SJCRH30 (cell line): ENCODE measurements around the gene PTPRZ1. TPM values are rescaled to one million over a fixed set of nuclear protein-coding genes. Genes with fewer than 3 reads are reported as not detected.
A peak's percentile ranks its signal among the peaks of the same experiment; 100 is the strongest.

Experiments used
- DNase-seq, 2 experiments: peaks; one replicate each; pipeline ENCODE4 v3.0.0-alpha.2; 2015 to 2020
- H3K27ac ChIP-seq: fragments of 250-450 bp; sonication (Bioruptor Pico); 2 replicates; pipeline ENCODE4 v1.5.1; 2020; ENCODE audit warnings: mild to moderate bottlenecking, moderate library complexity
- H3K27me3 ChIP-seq: fragments of 250-450 bp; sonication (Bioruptor Pico); 2 replicates; pipeline ENCODE4 v1.5.1; 2020; ENCODE audit warnings: mild to moderate bottlenecking, moderate library complexity
- H3K36me3 ChIP-seq: fragments of 250-450 bp; sonication (Bioruptor Pico); 2 replicates; pipeline ENCODE4 v1.5.1; 2020; ENCODE audit warnings: mild to moderate bottlenecking, moderate library complexity
- H3K4me1 ChIP-seq: fragments of 250-450 bp; sonication (Bioruptor Pico); 2 replicates; pipeline ENCODE4 v1.5.1; 2020; ENCODE audit warnings: mild to moderate bottlenecking, moderate library complexity
- H3K4me3 ChIP-seq: fragments of 250-450 bp; sonication (Bioruptor Pico); 2 replicates; pipeline ENCODE4 v1.5.1; 2020; ENCODE audit warnings: mild to moderate bottlenecking, moderate library complexity
- H3K9me3 ChIP-seq: fragments of 250-450 bp; sonication (Bioruptor Pico); replicated peaks from 2 replicates; pipeline ENCODE4 v1.5.1; 2020; ENCODE audit warnings: mild to moderate bottlenecking, moderate library complexity
- total RNA-seq: library from RNA; depleted of rRNA; stranded (reverse); fragments of >200 nt; shearing (Covaris generic); gene quantifications from 2 replicates; pipeline ENCODE4 v1.2.3, GENCODE V29; 2014

The PTPRZ1 gene
- total RNA-seq, 1 experiment from 2014 or later = not detected

- 0 out of 2 replicates have a peak, but pooled peaks cover 3% of the 10 kb centered on the region for H3K27me3 ChIP-seq
- no peak for DNase-seq
- H3K36me3 ChIP-seq = no peaks in the 10 kb centered on the region
- H3K4me1 ChIP-seq = no peaks in the 10 kb centered on the region
- no peak overlapping the region for H3K27ac ChIP-seq
- no peaks in the 10 kb centered on the region for H3K9me3 ChIP-seq
- no peak overlapping the region for H3K4me3 ChIP-seq
Measured at GRCh38 chr7:121957626-121958025, 84.7 kb downstream of the PTPRZ1 start.

GRCh38 chr7:121960678-121961077 is 87.7 kb downstream of the PTPRZ1 start:
- H3K27ac ChIP-seq = no peak overlapping the region
- no peak for DNase-seq

GRCh38 chr7:121961089-121961867 is 88.3 kb downstream of the PTPRZ1 start:
- Histone ChIP-seq H3K36me3 (no peaks in the 10 kb centered on the region), H3K4me1 (no peaks in the 10 kb centered on the region), H3K27ac (no peak overlapping the region), H3K4me3 (no peak overlapping the region), H3K9me3 (no peaks in the 10 kb centered on the region), H3K27me3 (no peaks in the 10 kb centered on the region)
- no peak for DNase-seq

More at GRCh38 chr7:121960678-121961077, 87.7 kb downstream of the PTPRZ1 start:
- H3K36me3 ChIP-seq = no peaks in the 10 kb centered on the region
- H3K9me3 ChIP-seq = no peaks in the 10 kb centered on the region
- H3K27me3 ChIP-seq = 0 out of 2 replicates have a peak, but pooled peaks cover 3% of the 10 kb centered on the region
- no peak overlapping the region for H3K4me3 ChIP-seq
- no peaks in the 10 kb centered on the region for H3K4me1 ChIP-seq

GRCh38 chr7:121966276-121966934 is 93.4 kb downstream of the PTPRZ1 start:
- no peak overlapping the region for H3K27ac ChIP-seq
- H3K36me3 ChIP-seq = no peaks in the 10 kb centered on the region
- no peaks in the 10 kb centered on the region for H3K9me3 ChIP-seq
- no peak overlapping the region for H3K4me3 ChIP-seq
- H3K4me1 ChIP-seq = no peaks in the 10 kb centered on the region
- no peaks in the 10 kb centered on the region; the same call in 1 of the 2 replicates for H3K27me3 ChIP-seq
- no peak for DNase-seq

- Histone ChIP-seq H3K27ac (no peak overlapping the region), H3K36me3 (no peaks in the 10 kb centered on the region), H3K4me1 (no peaks in the 10 kb centered on the region), H3K9me3 (no peaks in the 10 kb centered on the region), H3K27me3 (no peaks in the 10 kb centered on the region; the same call in 1 of the 2 replicates), H3K4me3 (no peak overlapping the region)
- no peak for DNase-seq
Measured at GRCh38 chr7:121966935-121967332, 94.0 kb downstream of the PTPRZ1 start.

- DNase-seq = no peak
- H3K27ac ChIP-seq = no peak overlapping the region
- H3K9me3 ChIP-seq = no peaks in the 10 kb centered on the region
- H3K4me1 ChIP-seq = no peaks in the 10 kb centered on the region
- H3K4me3 ChIP-seq = no peak overlapping the region
- no peaks in the 10 kb centered on the region for H3K36me3 ChIP-seq
- H3K27me3 ChIP-seq = no peaks in the 10 kb centered on the region
Measured at GRCh38 chr7:121985476-121986030, 112.6 kb downstream of the PTPRZ1 start.

- H3K4me1 ChIP-seq = no peaks in the 10 kb centered on the region
- no peak for DNase-seq
Measured at GRCh38 chr7:121992068-121992467, 119.1 kb downstream of the PTPRZ1 start.

GRCh38 chr7:121994625-121995410 is 121.9 kb downstream of the PTPRZ1 start:
- peak; percentile 56 to 83 for DNase-seq
- Histone ChIP-seq H3K27me3 (no peaks in the 10 kb centered on the region), H3K27ac (no peak overlapping the region), H3K4me1 (no peaks in the 10 kb centered on the region), H3K36me3 (no peaks in the 10 kb centered on the region), H3K9me3 (no peaks in the 10 kb centered on the region), H3K4me3 (no peak overlapping the region)

More at GRCh38 chr7:121992068-121992467, 119.1 kb downstream of the PTPRZ1 start:
- Histone ChIP-seq H3K27me3 (no peaks in the 10 kb centered on the region), H3K27ac (no peak overlapping the region), H3K36me3 (no peaks in the 10 kb centered on the region), H3K9me3 (no peaks in the 10 kb centered on the region), H3K4me3 (no peak overlapping the region)

- no peaks in the 10 kb centered on the region for H3K9me3 ChIP-seq
- no peak overlapping the region for H3K4me3 ChIP-seq
- peak in 1 of 2 experiments; percentile 43 for DNase-seq
- no peaks in the 10 kb centered on the region for H3K27me3 ChIP-seq
- H3K27ac ChIP-seq = no peak overlapping the region
- H3K4me1 ChIP-seq = peaks cover 3% of the 10 kb centered on the region; the same call in 1 of the 2 replicates
- no peaks in the 10 kb centered on the region for H3K36me3 ChIP-seq
Measured at GRCh38 chr7:122006687-122007086, 133.7 kb downstream of the PTPRZ1 start.

- no peak for DNase-seq
- Histone ChIP-seq H3K9me3 (no peaks in the 10 kb centered on the region), H3K4me1 (peaks cover 3% of the 10 kb centered on the region; the same call in 1 of the 2 replicates), H3K27me3 (no peaks in the 10 kb centered on the region), H3K36me3 (no peaks in the 10 kb centered on the region), H3K4me3 (no peak overlapping the region), H3K27ac (no peak overlapping the region)
Measured at GRCh38 chr7:122010116-122010515, 137.2 kb downstream of the PTPRZ1 start.

GRCh38 chr7:122013065-122013464 is 140.1 kb downstream of the PTPRZ1 start:
- Histone ChIP-seq H3K4me3 (no peak overlapping the region), H3K36me3 (no peaks in the 10 kb centered on the region), H3K9me3 (no peaks in the 10 kb centered on the region), H3K4me1 (no peaks in the 10 kb centered on the region), H3K27me3 (no peaks in the 10 kb centered on the region), H3K27ac (no peak overlapping the region)
- DNase-seq = peak in 1 of 2 experiments; percentile 23

GRCh38 chr7:122013630-122014029 is 140.7 kb downstream of the PTPRZ1 start:
- Histone ChIP-seq H3K4me1 (no peaks in the 10 kb centered on the region), H3K27ac (no peak overlapping the region), H3K27me3 (no peaks in the 10 kb centered on the region), H3K36me3 (no peaks in the 10 kb centered on the region), H3K9me3 (no peaks in the 10 kb centered on the region), H3K4me3 (no peak overlapping the region)
- no peak for DNase-seq

GRCh38 chr7:122014697-122015096 is 141.7 kb downstream of the PTPRZ1 start:
- Histone ChIP-seq H3K27ac (no peak overlapping the region), H3K4me3 (no peak overlapping the region), H3K9me3 (no peaks in the 10 kb centered on the region), H3K4me1 (no peaks in the 10 kb centered on the region), H3K27me3 (peaks cover 5% of the 10 kb centered on the region; the same call in 1 of the 2 replicates), H3K36me3 (no peaks in the 10 kb centered on the region)
- DNase-seq = no peak

- DNase-seq = no peak
- H3K27ac ChIP-seq = no peak overlapping the region
- H3K4me1 ChIP-seq = no peaks in the 10 kb centered on the region
- H3K27me3 ChIP-seq = peaks cover 8% of the 10 kb centered on the region; the same call in 1 of the 2 replicates
- no peak overlapping the region for H3K4me3 ChIP-seq
- no peaks in the 10 kb centered on the region for H3K36me3 ChIP-seq
- H3K9me3 ChIP-seq = no peaks in the 10 kb centered on the region
Measured at GRCh38 chr7:122018032-122018431, 145.1 kb downstream of the PTPRZ1 start.
